ENCODE measurements around the gene TMEM240.

DNA sequence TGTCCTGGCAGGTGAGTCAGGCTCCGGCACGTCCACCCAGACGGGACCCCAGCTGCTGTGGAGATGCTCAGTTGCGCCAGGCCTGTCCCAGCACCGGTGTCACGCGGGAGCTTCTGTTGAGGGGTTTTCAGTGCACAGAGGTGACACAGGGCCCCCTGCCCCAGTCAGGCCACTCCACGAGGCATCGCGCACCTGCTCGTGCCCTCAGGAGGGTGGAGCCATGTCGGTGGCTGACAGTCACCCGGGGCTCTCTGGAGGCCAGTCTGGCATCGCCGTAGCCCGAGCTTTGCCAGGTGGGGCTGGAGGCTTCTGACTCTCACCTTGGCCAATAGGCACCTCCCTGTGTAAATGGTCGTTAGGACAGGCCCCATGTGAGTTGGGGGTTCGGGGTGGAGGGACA, 11.1 kb downstream of the TMEM240 start:
- TF ChIP-seq POLR2A (IDR thresholded peaks at IDR 0.05) = no peak
- TF ChIP-seq, protein P1, sequence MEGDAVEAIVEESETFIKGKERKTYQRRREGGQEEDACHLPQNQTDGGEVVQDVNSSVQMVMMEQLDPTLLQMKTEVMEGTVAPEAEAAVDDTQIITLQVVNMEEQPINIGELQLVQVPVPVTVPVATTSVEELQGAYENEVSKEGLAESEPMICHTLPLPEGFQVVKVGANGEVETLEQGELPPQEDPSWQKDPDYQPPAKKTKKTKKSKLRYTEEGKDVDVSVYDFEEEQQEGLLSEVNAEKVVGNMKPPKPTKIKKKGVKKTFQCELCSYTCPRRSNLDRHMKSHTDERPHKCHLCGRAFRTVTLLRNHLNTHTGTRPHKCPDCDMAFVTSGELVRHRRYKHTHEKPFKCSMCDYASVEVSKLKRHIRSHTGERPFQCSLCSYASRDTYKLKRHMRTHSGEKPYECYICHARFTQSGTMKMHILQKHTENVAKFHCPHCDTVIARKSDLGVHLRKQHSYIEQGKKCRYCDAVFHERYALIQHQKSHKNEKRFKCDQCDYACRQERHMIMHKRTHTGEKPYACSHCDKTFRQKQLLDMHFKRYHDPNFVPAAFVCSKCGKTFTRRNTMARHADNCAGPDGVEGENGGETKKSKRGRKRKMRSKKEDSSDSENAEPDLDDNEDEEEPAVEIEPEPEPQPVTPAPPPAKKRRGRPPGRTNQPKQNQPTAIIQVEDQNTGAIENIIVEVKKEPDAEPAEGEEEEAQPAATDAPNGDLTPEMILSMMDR (IDR thresholded peaks at IDR 0.05) = no peak
